GM18951 (cell line): Measurements from ENCODE around the gene C2CD2.

Source experiments
- POLR2A ChIP-seq: IDR thresholded peaks from 4 replicates; pipeline ENCODE4 v1.6.1; 2011; ENCODE audit warnings: mild to moderate bottlenecking; ENCODE audit not compliant: insufficient read length, insufficient read depth; ENCODE audit errors: extremely low read depth
- in situ Hi-C: fragments of 300-500 bp; cut with MboI; formaldehyde crosslinking; loops from one replicate; pipeline ENCODE4 v1.12.0; 2022; ENCODE audit warnings: low sequenced_read_pairs, mixed read lengths, inconsistent platforms; ENCODE audit not compliant: unreplicated experiment

C2CD2 gene

DNA sequence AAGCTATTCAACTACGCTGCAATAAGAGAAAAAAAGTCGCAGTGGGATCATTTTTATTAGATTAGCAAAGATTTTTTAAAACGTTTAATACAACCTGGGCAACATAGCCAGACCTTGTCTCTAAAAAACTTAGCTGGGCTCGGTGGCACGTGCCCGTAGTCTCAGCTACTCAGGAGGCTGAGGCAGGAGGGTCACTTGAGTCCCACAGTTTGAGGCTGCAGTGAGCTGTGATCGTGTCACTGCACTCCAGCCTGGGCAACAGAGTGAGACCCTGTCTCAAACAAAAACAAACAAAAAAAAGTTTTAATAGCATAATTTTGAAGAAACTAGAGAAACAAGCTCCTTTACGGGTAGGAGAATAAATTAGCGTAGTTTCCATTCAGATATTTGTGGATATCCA lies 73.7 kb downstream of the C2CD2 start:
- in situ Hi-C loops, result no loop called here
- no peak for TF ChIP-seq POLR2A

GRCh38 chr21:41879190-41879998 lies 74.4 kb downstream of the C2CD2 start, which contains the start of gene PRDM15:
TSS of gene PRDM15 (minus strand) at chr21:41879344. CDS start at chr21:41860363, 18,981 bp downstream.
- in situ Hi-C loops, result no loop called here
- TF ChIP-seq POLR2A, result peak; percentile 52

DNA sequence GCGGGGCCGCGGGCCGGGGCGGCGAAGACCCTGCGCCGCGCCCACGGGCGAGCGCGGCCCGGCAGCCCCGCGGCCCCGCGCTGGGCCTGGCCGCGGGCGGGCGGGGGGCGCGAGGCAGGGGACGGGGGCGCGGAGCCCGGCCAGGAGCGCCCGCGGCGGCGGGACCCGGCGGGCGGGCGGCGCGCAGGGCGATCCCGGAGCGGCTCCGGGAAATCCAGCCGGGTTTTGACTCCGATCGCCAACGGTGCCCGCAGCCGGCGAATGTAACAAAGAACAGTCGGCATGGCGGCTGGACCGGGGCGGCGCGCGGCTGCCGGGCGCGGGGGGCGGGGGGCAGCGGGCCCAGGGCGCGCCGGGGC lies 75.0 kb downstream of the C2CD2 start:
- in situ Hi-C loops, result no loop called here
- TF ChIP-seq POLR2A, result peak; percentile 42

- peak; percentile 24 for TF ChIP-seq POLR2A
- in situ Hi-C loops, result no loop called here
Measured at GRCh38 chr21:41877901-41878830, 75.7 kb downstream of the C2CD2 start.

DNA sequence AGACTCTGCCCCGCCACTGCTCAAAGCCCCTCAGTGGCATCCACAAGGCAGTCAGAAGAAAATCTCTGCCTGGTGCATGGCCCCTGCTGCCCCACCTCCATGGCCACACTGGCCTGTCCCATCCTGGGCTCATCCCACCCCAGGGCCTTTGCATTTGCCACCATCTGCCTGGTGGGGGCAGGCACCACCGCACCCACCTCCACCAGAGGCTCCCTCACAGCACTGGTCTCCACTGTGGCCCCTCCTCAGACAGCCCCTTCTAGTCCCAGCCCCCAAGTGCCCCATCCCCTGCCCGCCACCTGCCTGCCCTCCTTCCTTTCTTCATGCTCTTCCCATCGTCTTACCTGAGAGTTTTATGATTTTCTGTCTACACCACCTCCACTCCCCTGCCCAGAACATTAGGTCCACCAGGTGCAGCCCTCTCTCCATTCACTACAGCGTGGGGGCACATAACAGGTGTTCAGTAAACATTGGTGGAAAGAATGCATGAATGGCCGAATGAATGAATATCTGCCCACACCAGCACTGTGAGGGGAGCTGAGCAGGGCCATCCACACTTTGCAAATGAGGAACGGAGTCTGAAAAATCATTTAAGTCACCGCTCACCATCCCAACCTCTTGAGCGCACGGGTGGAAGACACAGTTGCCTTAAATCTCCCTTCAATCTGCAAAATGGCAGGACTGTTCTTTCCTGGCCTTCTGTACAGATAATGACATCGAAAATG lies 76.7 kb downstream of the C2CD2 start:
- no peak for TF ChIP-seq POLR2A
- in situ Hi-C loops, result no loop called here

GRCh38 chr21:41876396-41876795 lies 77.4 kb downstream of the C2CD2 start:
- in situ Hi-C loops, result no loop called here
- TF ChIP-seq POLR2A, result no peak

- no peak for TF ChIP-seq POLR2A
- in situ Hi-C loops, result no loop called here
Measured at GRCh38 chr21:41875086-41875485, 78.7 kb downstream of the C2CD2 start.

- in situ Hi-C loops, result no loop called here
Measured at GRCh38 chr21:41874611-41875010, 79.2 kb downstream of the C2CD2 start.

GRCh38 chr21:41873426-41873825 lies 80.4 kb downstream of the C2CD2 start:
- TF ChIP-seq POLR2A, result no peak
- in situ Hi-C loops, result no loop called here

More at GRCh38 chr21:41874611-41875010, 79.2 kb downstream of the C2CD2 start:
- TF ChIP-seq POLR2A, result no peak

DNA sequence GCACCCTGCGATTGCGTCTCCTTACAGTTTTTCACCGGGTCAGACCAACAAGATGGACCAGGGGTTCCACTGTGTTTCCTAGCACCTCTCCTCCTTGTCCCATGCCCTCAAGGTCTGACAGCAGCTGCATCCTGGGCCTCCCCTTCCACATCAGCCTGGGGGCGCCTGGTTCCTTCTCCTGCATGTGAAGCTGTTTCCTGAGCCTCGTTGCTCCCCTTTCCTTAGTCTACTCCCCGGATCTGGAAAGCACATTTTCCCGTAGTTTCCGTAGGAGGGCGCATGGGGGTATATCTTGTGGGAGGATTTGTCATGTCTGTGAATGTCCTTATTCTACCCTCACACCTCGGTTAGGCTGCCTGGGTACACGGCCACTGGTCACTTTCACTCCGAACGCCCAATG lies 80.8 kb downstream of the C2CD2 start:
- in situ Hi-C loops, result no loop called here

DNA sequence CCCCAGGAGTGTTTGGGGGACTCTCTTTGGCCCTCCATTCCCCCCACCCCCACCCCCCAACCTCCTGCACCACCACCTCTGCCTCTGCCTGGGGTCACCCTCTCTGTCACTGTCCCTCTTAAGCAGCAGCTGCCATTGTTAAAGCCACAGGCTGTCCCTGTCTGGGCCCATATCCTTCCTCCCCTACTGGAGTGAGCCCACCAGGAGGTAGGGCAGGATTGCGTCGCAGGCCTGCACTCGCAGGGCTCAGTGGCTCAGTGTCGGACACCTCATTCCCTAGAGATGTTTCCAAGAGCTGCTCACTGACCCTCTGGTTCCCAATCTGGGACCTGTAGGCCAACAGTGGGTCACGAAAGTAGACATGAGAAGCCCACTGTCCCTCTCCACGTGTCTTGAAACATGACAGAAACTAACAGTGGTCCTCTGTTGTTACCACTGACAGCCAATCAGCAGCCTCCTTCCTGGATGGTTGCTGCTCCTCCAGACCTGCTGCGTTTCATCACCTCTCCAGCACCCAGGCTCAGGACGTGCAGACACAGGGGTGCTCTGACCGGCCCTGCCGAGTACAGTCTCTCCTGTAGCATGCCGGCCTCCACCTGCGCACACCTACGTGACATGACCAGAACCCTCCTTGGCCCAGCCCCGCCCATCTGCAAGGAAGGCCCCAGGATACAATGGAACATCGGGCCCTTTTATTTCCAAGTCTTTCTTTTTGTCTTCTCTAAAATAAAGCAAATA lies 82.4 kb downstream of the C2CD2 start:
- in situ Hi-C loops, result no loop called here
- TF ChIP-seq POLR2A, result no peak

More for the DNA sequence above, 80.8 kb downstream of the C2CD2 start:
- no peak for TF ChIP-seq POLR2A

DNA sequence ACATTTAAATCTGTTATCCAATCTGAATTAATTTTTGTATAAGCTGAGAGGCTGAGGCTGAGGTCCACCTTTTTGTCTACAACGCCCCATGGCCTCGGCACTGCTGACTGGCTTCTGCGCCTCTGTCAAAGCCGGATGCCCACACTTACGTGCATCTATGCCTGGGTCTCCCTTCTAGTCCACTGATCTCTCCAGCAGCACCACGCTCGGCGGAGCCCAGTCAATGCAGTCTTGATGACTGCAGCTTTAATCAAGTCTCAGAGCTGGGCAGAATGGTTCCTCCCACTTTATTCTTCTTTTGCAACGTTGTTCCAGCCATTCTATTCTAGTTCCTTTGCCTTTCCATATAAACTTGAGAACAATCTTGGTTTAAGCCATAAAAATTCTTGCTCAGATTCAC lies 84.0 kb downstream of the C2CD2 start:
- in situ Hi-C loops, result no loop called here
- TF ChIP-seq POLR2A, result no peak

- TF ChIP-seq POLR2A, result peak; percentile 45
- in situ Hi-C loops, result no loop called here
Measured at GRCh38 chr21:41868062-41868710, 85.6 kb downstream of the C2CD2 start.
